Measurements from ENCODE around the gene COX6B2. TPM values are rescaled to one million over a fixed set of nuclear protein-coding genes. Genes with fewer than 3 reads are reported as not detected.

COX6B2 gene
- total RNA-seq, 1 donor from 2014 or later = 0.26 TPM

DNA sequence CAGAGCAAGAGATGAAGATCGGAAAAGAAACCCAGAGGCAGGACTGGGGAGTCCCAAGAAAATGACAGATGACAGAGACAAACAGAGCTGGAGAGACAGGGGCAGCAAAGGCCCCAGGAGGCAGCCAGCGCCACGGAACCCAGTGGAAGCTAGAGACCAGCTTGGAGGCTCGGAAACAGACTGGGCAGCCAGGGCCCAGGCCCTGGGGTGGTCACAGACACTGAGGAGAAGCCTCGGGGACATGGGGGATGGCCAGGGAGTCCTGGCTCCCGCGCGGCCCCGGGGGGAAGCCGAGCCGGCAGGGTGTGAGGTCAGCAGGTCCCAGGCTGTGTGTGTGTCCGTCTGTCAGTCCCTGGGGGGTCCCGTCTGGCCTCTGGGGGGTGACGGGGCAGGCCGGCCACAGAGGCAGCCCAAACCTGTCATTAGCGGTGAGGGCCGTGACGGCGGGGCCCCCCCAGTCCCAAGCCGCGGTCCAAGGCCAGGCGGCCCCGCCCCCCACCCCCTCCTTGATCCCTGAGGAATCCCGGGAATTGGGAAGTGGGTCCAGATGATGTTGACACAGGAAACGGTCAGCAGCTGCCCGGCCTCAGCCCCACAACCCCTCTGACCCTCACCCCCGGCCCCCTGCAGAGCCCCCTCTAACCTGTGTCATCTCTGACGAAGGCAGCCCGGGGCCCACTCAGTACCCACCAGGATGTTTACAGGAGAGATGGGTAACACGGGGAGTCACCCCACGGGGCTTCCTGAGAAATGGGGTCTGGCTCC lies 19.7 kb upstream of the COX6B2 start:
- Mint-ChIP-seq H3K27ac (no peak overlapping the region), H3K4me3 (no peak overlapping the region)
- intact Hi-C loops (cut with micrococcal nuclease) = no loop called here

DNA sequence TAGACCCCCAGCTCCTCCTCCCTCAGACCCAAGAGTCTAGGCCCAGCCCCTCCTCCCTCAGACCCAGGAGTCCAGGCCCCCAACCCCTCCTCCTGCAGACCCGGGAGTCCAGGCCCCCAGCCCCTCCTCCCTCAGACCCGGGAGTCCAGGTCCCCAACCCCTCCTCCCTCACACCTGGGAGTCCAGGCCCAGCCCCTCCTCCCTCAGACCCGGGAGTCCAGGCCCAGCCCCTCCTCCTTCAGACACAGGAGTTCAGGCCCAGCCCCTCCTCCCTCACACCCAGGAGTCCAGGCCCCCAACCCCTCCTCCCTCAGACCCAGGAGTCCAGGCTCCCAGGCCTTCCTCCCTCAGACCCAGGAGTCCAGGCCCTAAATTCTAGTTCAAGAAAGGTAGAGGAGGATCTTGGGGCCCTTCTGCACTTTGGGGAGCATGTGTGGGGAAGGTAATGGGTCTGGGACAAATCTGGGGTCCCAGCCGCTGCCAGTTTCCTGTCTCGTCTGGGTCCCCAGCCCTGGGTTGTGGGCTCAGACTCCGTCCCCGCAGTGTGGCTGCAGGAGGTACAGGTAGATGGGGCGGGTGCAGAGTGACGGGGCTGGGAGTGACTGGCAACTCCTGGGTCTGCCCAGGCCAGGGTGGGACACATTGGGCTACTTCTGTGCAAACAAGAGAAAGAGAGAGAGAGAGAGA lies 18.9 kb upstream of the COX6B2 start:
- no peak overlapping the region for H3K4me3 Mint-ChIP-seq
- intact Hi-C loops (cut with micrococcal nuclease) = no loop called here
- no peaks in the 10 kb centered on the region for H3K9me3 Mint-ChIP-seq
- peaks cover 42% of the 10 kb centered on the region for H3K27me3 Mint-ChIP-seq
- no peak for DNase-seq
- peaks cover 2% of the 10 kb centered on the region for H3K36me3 Mint-ChIP-seq (ENCODE audit: low read depth)
- H3K27ac Mint-ChIP-seq = no peak overlapping the region
- H3K4me1 Mint-ChIP-seq = peaks cover 7% of the 10 kb centered on the region

More for the DNA sequence above, 19.7 kb upstream of the COX6B2 start:
- peaks cover 36% of the 10 kb centered on the region for H3K27me3 Mint-ChIP-seq
- no peaks in the 10 kb centered on the region for H3K9me3 Mint-ChIP-seq
- no peak for DNase-seq
- H3K4me1 Mint-ChIP-seq = peaks cover 7% of the 10 kb centered on the region
- H3K36me3 Mint-ChIP-seq (ENCODE audit: low read depth) = peaks cover 2% of the 10 kb centered on the region

- intact Hi-C loops (cut with micrococcal nuclease) = no loop called here
- H3K27me3 Mint-ChIP-seq = peaks cover 48% of the 10 kb centered on the region
- no peak for DNase-seq
- H3K27ac Mint-ChIP-seq = no peak overlapping the region
- H3K4me3 Mint-ChIP-seq = no peak overlapping the region
- H3K4me1 Mint-ChIP-seq = peaks cover 7% of the 10 kb centered on the region
- peaks cover 2% of the 10 kb centered on the region for H3K36me3 Mint-ChIP-seq (ENCODE audit: low read depth)
- no peaks in the 10 kb centered on the region for H3K9me3 Mint-ChIP-seq
Observed at GRCh38 chr19:55372316-55373081, 18.0 kb upstream of the COX6B2 start.

GRCh38 chr19:55370305-55370988 lies 15.9 kb upstream of the COX6B2 start, which contains the start of gene IL11:
IL11 (minus strand) TSS chr19:55370463; CDS start chr19:55370310, 153 bp downstream.
- no peaks in the 10 kb centered on the region for H3K9me3 Mint-ChIP-seq
- no peak within 1 kb of the TSS for H3K27ac Mint-ChIP-seq
- peaks cover 51% of the 10 kb centered on the region for H3K27me3 Mint-ChIP-seq
- peaks cover 7% of the 10 kb centered on the region for H3K4me1 Mint-ChIP-seq
- peak within 1 kb of the TSS; percentile 69 for H3K4me3 Mint-ChIP-seq
- intact Hi-C loops (cut with micrococcal nuclease) = no loop called here
- H3K36me3 Mint-ChIP-seq (ENCODE audit: low read depth) = peaks cover 2% of the 10 kb centered on the region
- no peak for DNase-seq

DNA sequence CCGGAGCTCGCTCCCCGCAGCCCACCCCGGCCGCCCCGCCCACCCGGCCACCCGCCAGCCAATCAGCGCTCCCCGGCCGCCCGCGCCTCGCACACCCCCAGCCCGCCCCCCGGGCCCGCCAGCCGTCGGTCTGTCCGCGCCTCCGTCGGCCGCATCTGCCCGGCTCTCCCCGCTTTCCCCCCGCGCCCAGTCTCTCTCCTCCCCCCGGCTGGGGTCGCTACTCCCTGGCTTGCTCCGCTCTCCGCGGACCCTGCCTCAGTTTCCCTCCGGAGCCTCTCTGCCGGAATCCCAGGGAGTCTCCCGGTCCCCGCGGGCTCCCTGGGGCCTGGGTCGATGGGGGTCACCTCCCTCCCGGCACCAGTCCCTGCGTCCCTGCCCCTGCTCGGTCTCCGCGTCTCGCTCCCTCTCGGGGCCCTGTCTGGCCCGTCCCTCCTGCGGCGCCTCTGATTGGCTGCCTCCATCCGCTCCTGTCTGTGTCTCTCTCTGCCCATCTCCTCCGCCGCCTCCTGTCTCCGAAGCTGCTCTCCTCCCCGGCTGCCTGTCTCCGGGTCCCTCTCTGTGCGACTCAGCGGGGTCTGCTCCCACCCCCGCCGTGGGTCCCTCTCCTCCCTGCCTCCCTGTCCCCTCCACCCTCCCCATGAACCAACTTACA lies 15.3 kb upstream of the COX6B2 start:
- H3K4me3 Mint-ChIP-seq = peak overlapping the region; percentile 69
- DNase-seq = peak; percentile 73
- intact Hi-C loops (cut with micrococcal nuclease) = no loop called here
- peaks cover 2% of the 10 kb centered on the region for H3K36me3 Mint-ChIP-seq (ENCODE audit: low read depth)
- no peaks in the 10 kb centered on the region for H3K9me3 Mint-ChIP-seq
- peaks cover 7% of the 10 kb centered on the region for H3K4me1 Mint-ChIP-seq
- peaks cover 51% of the 10 kb centered on the region for H3K27me3 Mint-ChIP-seq
- H3K27ac Mint-ChIP-seq = no peak overlapping the region

DNA sequence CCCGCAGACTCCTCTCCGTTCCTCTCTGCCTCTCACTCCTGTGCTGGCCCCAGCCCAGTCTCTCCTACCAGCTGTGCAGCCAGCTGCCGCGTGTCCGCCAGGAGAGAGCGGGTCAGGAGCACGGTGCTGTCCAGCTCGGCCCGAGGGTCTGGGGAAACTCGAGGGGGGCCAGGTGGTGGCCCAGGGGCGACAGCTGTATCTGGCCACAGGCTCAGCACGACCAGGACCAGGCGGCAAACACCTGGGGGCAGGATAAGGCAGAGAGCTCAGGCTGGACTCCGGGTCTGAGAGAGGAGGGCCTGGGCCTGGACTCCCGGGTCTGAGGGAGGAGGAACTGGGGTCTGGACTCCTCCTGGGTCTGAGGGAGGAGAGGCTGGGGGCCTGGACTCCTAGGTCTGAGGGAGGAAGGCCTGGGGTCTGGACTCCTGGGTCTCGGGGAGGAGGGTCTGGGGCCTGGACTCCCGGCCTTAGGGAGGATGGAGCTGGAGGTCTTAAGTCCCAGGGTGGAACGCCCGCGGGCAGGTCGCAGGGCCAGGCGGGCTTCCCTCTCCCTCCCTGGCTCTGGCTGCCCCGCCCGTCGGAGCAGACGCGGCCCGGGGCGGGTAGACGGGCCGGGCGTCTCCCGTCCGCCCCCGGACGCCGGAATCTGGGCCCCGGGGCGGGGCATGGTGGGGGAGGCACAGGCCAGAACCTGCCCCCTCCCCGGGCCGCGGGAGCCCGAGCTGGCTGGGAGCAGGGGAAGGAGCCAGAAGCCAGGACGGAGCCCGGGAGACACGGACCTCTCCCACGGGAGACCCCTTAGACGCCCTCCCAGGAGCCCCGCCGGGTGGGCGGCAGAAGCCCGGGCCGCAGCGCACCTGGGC lies 14.4 kb upstream of the COX6B2 start:
- Mint-ChIP-seq H3K27me3 (peaks cover 51% of the 10 kb centered on the region), H3K4me3 (no peak overlapping the region), H3K36me3 (ENCODE audit: low read depth) (peaks cover 2% of the 10 kb centered on the region), H3K4me1 (peaks cover 7% of the 10 kb centered on the region), H3K9me3 (no peaks in the 10 kb centered on the region), H3K27ac (no peak overlapping the region)
- intact Hi-C loops (cut with micrococcal nuclease) = no loop called here
- DNase-seq = peak; percentile 73

- Mint-ChIP-seq H3K27ac (no peak overlapping the region), H3K27me3 (peaks cover 46% of the 10 kb centered on the region), H3K4me1 (peaks cover 7% of the 10 kb centered on the region), H3K9me3 (no peaks in the 10 kb centered on the region), H3K36me3 (ENCODE audit: low read depth) (peaks cover 2% of the 10 kb centered on the region), H3K4me3 (no peak overlapping the region)
- DNase-seq = no peak
- intact Hi-C loops (cut with micrococcal nuclease) = no loop called here
Observed at GRCh38 chr19:55368106-55368505, 13.6 kb upstream of the COX6B2 start.

DNA sequence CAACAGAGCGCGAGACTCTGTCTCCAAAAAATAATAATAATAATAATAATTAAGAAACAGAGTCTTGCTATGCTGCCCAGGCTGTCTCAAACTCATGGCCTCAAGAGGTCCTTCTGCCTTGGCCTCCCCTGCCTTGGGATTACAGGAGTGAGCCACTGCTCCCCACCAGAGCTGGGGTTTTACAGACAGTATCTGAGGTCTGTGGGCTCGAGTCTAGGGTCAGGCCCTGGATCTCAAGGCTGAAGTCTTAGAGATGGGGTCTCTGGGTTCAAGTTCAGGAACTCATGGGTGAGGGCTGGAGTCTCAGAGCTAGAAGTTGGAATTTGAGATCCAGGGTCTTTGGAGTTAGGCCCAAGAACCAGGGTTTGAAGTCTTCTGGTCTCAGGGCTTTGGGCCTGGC lies 12.3 kb upstream of the COX6B2 start:
- Mint-ChIP-seq H3K4me3 (no peak overlapping the region), H3K4me1 (peaks cover 7% of the 10 kb centered on the region), H3K9me3 (no peaks in the 10 kb centered on the region), H3K27ac (no peak overlapping the region), H3K36me3 (ENCODE audit: low read depth) (peaks cover 2% of the 10 kb centered on the region), H3K27me3 (peaks cover 38% of the 10 kb centered on the region)
- intact Hi-C loops (cut with micrococcal nuclease) = no loop called here
- no peak for DNase-seq

- intact Hi-C loops (cut with micrococcal nuclease) = no loop called here
- H3K27me3 Mint-ChIP-seq = peaks cover 30% of the 10 kb centered on the region
- H3K4me3 Mint-ChIP-seq = no peak overlapping the region
- H3K9me3 Mint-ChIP-seq = no peaks in the 10 kb centered on the region
- peaks cover 6% of the 10 kb centered on the region for H3K4me1 Mint-ChIP-seq
- no peak for DNase-seq
- no peak overlapping the region for H3K27ac Mint-ChIP-seq
- H3K36me3 Mint-ChIP-seq (ENCODE audit: low read depth) = peaks cover under 1% of the 10 kb centered on the region
Observed at GRCh38 chr19:55365964-55366363, 11.4 kb upstream of the COX6B2 start.

- Mint-ChIP-seq H3K27ac (no peak overlapping the region), H3K4me1 (peaks cover 2% of the 10 kb centered on the region), H3K4me3 (no peak overlapping the region), H3K9me3 (no peaks in the 10 kb centered on the region), H3K36me3 (ENCODE audit: low read depth) (no peaks in the 10 kb centered on the region), H3K27me3 (peaks cover 23% of the 10 kb centered on the region)
- no peak for DNase-seq
- intact Hi-C loops (cut with micrococcal nuclease) = no loop called here
Observed at GRCh38 chr19:55365245-55365644, 10.7 kb upstream of the COX6B2 start.

GRCh38 chr19:55362990-55363716 lies 8.6 kb upstream of the COX6B2 start, which contains the start of gene GARIN5B:
GARIN5B (minus strand) TSS chr19:55363260; CDS start chr19:55363066, 194 bp downstream.
- intact Hi-C loops (cut with micrococcal nuclease) = no loop called here
- no peak for DNase-seq
- no peaks in the 10 kb centered on the region for H3K36me3 Mint-ChIP-seq (ENCODE audit: low read depth)
- H3K9me3 Mint-ChIP-seq = no peaks in the 10 kb centered on the region
- H3K4me1 Mint-ChIP-seq = no peaks in the 10 kb centered on the region
- H3K4me3 Mint-ChIP-seq = no peak within 1 kb of the TSS
- peaks cover 11% of the 10 kb centered on the region for H3K27me3 Mint-ChIP-seq
- H3K27ac Mint-ChIP-seq = no peak within 1 kb of the TSS

Measured in activated CD4-positive, alpha-beta T cell treated with anti-CD3 and anti-CD28 coated beads, Interleukin-2, amount 10 ng/mL, durations not matched to agents 24 days and 14 days (primary cell).